GM18508 (cell line): ENCODE data around the gene CHD9.
"Not testable (repeated sequence)": the region's sequence is repeated elsewhere in the genome, so short reads cannot be mapped to it uniquely, and the experiment has no call there.

Source experiments
- ATAC-seq: cut with Tn5 transposase; IDR thresholded peaks from one replicate; pipeline ENCODE4 v1.9.1; 2021; ENCODE audit warnings: moderate number of reproducible peaks; ENCODE audit not compliant: insufficient read depth, unreplicated experiment

CHD9 gene

DNA sequence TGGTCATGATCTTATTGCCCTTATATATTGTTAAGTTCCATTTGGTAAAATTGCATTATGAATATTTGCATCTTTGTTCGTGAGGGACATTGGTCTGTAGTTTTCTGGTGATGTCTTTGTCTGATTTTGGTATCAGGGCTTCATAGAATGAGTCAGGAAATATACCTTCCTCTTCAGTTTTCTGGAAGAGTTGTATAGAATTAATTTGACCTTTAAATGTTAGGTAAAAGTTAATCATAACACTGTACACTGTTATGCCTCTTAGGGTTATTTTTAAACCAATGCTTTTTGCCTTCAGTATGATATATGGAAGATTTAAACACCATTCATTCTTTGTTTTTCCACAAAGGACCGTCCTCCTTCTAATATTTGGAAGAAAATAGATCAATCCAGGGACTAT is 180.0 kb downstream of the CHD9 start:
- ATAC-seq = no peak

DNA sequence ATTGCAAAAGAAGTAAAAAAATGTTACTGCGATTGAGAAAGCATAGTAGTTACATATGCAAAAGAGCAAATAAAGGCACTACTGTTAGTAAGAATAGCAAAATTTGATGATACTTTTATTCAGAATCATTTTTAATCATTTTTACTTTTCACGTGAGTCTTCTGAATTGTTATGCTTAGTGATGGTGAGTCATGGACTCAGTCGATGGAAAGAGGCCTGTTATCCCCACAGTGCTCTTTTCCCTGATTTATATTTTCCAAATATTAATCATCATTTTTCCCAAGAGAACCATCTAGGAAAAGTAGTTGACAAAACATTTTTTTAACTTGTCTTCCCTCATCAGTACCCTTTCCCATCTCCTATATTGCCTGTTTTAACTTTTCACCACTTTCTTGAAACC is 181.1 kb downstream of the CHD9 start:
- no peak for ATAC-seq

DNA sequence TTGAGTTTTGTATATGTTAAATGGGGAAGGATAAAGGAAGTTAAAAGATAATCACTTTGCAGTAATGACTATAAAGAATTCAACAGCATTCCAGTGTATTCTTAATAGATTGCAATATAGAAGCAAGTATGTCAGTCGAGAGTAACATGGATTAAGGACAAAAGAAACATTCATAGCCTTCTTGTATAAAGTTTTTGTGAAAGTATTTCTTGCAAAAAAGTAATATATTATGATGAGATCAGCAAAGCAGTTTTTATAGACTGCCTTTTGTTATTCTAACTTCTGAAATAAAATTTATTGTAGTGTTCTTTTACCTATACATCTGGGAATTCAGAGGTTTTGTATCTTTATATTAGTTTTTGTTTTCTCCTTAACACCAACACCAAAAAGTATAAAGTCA is 194.5 kb downstream of the CHD9 start:
- no peak for ATAC-seq

DNA sequence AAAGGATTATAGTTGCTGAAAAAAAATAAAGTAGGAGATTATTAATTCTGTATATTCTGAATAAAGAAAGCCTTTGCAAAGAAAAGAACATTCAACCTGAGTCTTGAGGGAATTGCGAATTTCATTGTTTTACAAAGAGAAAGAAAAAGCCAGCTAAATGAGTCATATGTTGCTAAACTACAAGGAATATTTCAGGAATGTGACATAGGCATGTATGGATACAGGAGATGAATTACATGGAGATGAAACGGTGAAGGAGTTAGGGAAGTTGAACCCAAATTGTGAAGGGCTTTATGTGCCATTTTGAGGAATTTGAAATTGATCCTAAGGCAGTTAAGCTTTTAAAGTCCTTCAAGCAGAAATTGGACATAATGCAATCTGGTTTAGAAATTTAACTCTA is 202.2 kb downstream of the CHD9 start:
- no peak for ATAC-seq

DNA sequence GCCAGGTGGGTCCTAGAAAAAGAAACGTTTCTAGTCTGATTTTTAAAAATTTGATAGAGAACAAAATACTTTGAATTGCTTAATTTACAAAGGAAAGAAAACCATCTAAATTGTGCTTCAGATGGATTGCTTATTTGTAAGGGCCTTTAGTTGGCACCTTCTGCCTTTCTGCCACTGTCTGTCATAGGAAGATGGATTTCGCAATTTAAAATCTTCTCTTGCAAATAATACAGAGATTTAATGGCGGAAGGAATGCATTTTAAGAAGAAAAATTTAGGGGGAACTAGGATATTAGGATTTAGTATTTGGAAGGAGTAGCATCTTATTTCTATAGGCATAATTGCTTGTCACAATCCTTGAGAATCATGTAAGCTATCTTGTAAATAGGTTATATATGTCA is 204.0 kb downstream of the CHD9 start:
- ATAC-seq = no peak

DNA sequence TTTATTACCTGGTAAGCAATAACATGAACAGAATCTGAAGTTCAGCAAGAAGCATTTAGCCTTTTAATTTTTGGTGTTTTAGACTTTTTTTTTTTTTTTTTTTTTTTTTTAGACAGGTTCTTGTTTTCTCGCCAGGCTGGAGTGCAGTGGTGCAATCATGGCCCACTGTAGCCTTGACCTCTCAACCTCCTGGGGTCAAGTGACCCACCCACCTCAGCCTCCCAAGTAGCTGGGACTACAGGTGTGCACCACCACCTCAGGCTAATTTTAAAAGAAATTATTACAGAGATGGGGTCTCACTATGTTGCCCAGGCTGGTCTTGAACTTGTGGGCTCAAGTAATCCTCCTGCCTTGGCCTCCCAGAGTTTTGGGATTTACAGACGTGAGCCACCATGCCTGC is 206.5 kb downstream of the CHD9 start:
- ATAC-seq = no peak

DNA sequence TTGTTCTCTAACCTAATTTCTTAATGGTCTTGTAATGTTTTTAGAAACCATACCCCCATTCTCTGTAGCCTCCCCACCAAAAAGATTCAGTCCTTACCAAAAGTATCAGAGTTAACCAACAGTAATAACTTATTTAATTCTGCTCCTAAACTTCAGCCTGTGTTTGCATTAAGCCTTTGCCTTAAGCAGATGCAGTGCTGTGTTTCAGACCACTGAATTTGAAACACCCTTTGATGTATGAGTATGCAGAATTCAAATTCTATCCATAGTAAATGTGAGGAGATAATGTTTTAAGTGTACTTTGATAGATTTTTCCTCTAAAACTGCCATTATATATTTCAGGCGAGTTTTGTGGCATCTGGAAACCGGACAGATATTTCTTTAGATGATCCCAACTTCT is 207.9 kb downstream of the CHD9 start:
- no peak for ATAC-seq

DNA sequence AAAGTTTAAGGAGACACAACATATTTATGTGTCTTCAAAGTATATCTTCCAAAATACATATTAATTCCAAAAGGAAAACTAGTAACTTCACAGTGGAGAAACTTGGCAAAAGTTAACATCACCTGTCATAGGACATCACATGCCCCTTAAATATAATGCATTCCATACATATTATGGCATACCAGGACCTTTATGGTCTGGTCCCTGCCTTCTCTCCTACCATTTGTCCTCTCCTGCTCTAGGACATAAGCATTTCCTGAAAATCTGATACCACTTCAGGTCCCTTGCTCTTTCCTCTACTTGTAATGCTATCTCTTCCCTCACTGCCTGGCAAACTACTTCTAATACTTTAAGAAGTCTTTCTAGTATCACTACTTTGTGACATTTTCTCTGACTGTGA is 211.4 kb downstream of the CHD9 start:
- ATAC-seq = no peak

DNA sequence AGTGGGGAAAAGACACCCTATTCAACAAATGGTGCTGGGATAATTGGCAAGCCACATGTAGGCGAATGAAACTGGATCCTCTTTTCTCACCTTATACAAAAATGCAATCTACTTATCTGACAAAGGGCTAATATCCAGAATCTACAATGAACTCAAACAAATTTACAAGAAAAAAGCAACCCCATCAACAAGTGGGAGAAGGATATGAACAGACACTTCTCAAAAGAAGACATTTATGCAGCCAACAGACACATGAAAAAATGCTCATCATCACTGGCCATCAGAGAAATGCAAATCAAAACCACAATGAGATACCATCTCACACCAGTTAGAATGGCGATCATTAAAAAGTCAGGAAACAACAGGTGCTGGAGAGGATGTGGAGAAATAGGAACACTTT is 223.7 kb downstream of the CHD9 start:
- ATAC-seq = not testable (repeated sequence)

DNA sequence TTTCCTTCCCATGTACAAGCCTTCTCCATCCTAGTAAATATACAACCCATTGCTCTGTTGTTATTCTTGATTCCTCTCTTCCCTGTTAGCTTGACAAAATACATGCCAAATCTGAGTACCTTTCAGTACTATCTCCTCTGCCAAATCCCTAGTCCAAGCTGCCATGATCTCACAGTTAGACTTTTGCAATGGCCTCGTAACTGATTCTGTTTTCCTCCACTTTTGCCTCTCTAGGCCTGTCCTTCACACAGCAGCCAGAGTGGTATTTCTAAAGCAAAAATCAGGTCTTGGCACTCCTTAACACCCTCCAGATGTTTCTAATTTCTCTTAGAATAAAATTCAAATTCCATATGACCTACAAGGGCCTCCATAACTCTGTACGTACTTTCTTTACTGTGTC is 226.5 kb downstream of the CHD9 start:
- no peak for ATAC-seq

DNA sequence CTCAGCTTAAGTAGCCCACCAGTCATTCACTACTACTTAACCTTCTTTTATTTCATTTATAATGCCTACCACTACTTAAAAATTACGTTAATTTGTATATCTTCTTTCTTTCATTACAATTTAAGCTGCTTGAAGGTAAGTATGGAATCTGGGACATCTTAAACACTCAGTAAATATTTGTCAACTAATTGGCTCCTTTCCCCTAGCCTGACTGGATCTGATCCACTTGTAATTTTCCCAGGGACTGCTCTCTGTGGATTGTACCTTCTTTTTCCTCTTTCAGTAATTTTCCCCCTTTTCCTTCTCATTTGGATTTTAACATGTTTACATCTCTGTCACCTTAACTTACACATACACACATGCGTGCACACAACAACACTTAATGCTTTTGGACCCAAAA is 227.1 kb downstream of the CHD9 start:
- ATAC-seq = no peak

DNA sequence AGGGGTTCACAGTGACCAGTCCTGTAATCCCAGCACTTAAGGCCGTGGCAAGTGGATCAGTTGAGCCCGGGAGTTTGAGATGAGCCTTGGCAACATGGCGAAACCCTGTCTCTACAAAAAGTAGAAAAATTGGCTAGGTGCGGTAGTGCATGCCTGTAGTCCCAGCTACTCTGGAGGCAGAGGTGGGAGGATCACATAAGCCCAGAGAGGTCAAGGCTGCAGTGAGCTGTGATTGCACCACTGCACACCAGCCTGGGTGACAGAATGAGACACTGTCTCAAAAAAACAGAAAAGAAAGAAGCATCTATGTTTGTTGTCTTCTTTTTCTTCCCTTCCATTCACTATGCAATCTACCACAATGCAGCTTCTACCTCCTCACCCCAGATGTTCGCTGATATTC is 227.5 kb downstream of the CHD9 start:
- ATAC-seq = no peak

DNA sequence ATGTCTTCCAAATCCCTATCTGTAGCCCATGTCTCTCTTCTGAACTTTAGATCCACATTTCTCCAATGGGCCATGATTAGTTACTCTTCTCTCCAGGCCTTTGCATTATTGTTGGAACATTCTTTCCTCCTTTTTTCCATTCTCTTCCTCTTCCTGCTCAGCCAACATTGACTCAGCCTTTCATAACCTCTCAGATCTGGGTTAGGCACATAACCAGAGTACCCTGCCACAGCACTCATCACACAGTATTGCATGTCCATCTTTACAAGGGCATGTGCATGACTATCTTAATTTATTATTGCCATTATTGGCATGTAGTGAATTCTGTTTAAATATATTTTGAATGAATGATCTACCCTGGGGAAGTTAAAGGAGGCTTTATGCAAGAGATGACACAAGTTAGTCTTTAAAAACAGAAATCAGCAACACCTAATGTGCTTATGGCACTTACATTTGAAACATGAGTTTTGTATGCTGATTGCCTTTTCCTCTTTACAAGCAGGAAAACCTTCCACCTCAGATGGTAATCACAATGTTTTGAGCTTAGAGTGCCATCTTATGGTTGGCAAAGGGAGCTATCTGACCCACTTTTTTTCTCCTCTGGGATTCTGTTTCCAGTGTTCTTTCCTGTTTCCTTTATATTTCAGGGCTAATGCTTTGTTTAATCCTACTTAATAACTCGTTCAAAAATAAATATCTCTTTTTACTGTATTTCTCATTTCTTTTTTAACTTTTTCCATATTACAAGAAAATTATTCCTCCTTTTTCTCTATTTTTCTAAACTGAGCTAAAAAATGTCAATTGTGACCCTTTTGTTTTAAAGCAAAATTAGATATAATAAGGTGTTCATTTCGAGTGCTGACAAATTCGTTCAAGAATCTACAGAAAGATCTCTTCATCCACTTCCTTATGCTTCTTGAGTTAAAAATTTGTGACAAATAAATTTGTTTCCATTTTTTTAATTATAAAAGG is 228.5 kb downstream of the CHD9 start:
- no peak for ATAC-seq

DNA sequence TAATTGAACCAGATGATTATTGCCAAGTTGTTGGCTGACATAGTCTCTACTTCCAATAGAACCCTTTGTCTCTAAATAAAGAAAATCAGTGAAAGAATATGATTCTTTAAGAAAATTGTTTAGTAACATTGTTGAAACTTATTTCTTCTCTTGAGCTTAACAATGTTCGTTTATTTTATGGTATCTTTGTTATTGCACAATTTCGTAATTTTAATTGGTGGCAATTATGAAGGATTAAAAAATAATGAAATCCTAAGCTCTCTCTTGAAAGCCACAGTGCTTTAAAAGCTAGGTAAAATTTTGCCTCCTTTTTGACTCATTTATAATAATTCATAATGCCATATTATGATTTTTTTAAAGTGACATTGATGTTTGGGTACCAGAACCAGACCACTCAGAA is 230.4 kb downstream of the CHD9 start:
- ATAC-seq = no peak

DNA sequence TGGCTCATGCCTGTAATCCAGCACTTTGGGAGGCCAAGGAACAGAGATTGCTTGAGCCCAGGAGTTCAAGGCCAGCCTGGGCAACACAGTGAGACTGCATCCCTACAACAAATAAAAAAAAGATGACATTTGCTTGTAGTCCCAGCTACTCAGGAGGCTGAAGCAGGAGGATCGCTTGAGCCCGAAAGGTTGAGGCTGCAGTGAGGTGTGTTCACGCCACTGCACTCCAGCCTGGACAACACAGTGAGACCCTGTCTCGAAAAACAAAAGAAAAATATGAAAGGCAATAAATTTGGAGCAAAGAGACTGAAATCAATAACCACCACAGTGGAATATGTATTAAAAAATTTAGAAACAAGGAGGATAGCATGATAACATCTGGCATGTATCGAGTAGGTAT is 235.7 kb downstream of the CHD9 start:
- ATAC-seq = no peak

DNA sequence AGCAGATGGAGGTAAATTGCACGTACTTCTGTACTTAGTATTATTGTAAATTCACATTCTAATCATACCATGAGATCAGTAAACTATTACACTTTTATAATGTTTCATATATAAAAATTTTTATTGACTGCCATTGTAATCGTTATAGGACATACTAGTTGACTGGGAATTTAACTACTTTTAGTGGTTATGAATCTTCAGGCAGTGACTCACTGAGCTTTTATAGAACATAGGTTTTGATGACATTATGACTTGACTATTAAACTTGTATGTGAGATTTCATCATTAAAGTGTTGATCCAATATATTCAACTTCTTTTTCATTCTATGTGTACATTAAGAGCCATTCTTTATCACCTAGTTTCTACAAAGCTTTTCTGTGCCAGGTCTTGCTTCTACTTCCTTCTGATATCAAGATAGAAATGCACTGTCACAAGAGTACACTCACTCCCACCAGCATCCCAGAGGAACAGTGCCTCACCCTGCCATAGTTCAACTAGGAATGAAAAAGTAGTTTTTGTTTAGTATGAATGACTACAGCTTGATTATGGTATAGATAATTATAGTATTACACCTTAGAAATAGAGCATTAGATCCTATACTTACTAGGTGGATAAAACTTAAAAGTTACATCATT is 237.1 kb downstream of the CHD9 start:
- no peak for ATAC-seq

DNA sequence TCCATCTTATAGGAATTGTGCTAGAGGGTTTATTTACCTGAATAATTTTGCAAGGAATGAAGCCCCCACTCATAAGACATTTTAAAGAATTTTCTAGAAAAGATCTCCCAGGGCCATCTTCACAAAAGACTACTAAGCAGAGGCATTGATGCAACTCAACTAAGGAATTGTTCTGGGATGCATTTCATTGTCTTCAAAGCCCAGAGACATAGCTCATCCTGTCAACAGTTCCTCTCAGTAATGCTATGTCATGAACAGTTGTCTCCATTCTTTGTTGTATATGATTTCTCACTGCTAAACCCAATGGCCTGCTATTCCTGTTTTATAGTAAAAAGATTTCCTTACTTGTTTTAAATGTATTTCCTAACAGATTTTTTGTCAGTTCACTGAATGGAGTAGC is 242.7 kb downstream of the CHD9 start:
- ATAC-seq = no peak

DNA sequence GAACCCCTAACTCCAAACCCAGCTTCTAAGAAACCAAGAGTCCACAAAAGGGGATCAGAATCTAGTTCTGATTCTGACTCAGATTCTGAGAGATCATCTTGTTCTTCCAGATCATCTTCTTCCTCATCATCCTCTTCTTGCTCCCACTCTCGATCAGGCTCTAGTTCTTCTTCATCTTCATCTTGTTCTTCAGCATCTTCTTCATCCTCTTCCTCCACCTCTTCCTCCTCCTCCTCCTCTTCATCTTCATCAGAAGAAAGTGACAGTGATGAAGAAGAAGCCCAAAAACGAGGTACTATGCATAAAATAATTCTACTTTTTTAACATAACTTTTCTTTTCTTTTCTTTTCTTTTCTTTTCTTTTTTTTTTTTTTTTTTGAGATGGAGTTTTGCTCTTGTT is 249.5 kb downstream of the CHD9 start:
- ATAC-seq = no peak

DNA sequence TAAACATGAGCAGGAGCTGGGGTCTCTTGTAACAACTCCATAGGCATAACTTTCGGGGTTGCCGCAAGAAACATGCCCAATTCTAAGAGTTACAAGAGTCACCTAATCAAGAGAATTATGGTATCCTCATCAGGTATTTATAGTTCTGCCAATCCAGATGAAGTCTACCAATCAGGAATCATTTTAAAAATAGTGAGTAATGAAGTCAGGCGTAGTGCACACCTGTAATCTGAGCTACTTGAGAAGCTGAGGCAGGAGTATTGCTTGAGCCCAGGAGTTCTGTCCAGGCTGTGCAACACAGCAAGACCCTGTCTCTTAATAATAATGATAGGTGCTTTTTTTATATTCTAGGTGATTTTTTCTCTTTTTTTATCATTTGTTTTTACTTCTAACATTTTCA is 251.0 kb downstream of the CHD9 start:
- ATAC-seq = no peak

DNA sequence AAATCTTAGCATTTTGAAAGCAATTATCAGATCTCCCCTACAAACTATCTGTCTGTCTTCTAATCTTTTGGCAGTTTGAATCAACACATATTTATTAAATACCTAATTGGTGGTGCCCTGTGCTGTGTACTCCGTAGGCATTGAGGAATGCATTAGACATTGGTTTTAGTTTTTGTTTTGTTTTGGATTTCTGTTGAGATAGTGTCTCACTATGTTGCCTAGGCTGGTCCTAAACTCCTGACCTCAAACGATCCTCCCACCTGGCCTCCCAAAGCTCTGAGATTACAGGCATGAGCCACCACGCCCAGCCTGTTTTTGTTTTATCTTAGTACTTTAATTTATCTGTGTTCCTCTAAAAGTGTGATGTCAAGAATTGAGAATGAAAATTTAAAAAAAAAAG is 254.7 kb downstream of the CHD9 start:
- ATAC-seq = no peak

DNA sequence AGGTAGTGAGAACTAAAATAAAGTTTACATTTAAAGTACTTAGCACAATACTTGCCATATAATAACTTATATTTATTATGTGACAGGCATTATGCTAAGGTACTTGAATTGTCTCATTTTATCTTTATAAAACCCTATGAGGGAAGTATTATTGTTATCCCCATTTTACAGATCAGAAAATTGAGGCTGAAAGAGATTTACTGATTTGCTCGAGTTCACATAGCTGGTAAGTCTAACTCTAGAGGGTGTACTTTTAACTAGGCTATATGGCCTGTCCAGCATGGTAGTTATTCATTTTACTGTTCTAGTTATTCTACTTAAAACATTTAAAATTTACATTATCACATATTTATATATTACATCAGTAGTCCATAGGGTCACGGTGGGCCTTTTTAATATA is 266.2 kb downstream of the CHD9 start:
- no peak for ATAC-seq

DNA sequence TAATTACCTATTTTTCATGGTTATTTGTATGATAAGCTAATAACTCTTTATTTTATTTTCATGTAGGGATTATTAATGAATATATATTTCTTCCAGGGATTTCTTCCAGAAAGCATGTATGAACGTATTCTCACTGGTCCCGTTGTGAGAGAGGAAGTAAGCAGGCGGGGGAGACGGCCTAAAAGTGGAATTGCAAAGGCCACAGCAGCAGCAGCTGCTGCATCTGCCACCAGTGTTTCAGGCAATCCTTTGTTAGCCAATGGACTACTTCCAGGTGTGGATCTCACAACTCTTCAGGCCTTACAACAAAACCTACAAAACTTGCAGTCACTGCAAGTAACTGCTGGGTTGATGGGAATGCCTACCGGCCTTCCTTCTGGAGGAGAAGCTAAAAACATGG is 269.1 kb downstream of the CHD9 start:
- no peak for ATAC-seq
